Dermis microvascular lymphatic vessel endothelial cell (primary cell): Measurements from ENCODE around the gene BLOC1S4. TPM values are rescaled to one million over a fixed set of nuclear protein-coding genes. Genes with fewer than 3 reads are reported as not detected.
"Not testable (repeated sequence)": the region's sequence is repeated elsewhere in the genome, so short reads cannot be mapped to it uniquely, and the experiment has no call there.

ENCODE experiments used
- DNase-seq, 2 donors: peaks; one replicate each; pipeline versions ENCODE4 v3.0.0 to v3.0.0-alpha.2; 2010; ENCODE audit warnings: low read depth in 2 of 2
- total RNA-seq: library from RNA; depleted of rRNA; stranded (reverse); fragments of >200 nt; gene quantifications from 2 replicates; pipeline ENCODE4 v1.2.1, GENCODE V29; 2014

The BLOC1S4 gene
- total RNA-seq, 1 donor from 2014 or later, result 8.2 TPM

DNA sequence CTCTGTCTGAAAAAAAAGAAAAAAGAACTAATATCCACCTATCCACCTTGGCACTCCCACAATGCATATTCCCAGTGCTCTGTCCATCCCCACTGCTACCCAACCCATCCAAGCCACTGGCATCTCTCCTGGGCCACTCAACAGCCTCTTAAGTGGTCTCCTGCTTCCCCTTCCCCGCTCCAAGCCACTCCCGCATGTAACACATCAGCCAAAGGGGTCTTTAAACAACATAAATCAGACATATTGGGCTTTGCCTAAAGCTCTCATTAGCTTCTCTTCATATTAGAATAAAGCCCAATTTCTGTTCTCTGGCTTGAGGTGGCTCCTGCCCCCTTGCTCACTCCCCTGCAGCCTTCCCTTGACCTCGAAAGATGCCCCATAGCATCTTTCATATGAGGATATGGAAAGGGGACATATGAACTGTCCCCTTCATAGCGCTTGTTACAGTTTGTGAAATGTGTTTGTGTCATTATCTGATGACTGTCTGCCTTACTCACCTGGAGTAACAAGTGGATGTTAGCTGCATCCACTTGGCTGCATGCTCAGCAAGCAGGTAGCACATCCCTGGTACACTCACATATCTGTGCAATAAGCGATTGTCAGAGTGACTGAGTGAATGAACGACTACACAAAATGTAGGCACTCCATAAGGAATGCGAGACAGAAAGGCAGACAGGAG is 3.1 kb downstream of the BLOC1S4 start:
- no peak for DNase-seq

DNA sequence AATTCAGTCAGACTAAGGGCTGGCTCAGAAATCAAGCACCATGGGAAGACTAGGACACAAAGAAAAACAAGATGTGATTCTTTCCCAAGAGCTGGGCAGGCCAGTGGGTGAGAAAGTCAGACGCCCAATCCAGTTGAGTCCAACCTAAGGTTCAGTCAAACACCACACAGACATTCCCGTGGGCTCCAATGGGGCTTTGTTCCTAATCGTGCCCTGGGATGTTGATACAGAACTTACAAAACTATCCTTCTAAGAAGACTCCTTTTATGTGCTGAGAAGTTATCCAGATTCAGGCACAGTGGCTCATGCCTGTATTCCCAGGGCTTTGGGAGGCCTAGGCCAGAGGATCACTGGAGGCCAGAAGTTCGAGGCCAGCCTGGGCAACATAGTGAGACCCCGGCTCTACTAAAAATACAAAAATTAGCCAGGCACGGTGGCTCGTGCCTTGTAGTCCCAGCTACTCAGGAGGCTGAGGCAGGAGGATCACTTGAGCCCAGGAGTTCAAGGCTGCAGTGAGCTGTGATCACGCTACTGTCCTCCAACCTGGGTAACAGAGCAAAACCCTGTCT is 3.7 kb downstream of the BLOC1S4 start:
- DNase-seq, result no peak

DNA sequence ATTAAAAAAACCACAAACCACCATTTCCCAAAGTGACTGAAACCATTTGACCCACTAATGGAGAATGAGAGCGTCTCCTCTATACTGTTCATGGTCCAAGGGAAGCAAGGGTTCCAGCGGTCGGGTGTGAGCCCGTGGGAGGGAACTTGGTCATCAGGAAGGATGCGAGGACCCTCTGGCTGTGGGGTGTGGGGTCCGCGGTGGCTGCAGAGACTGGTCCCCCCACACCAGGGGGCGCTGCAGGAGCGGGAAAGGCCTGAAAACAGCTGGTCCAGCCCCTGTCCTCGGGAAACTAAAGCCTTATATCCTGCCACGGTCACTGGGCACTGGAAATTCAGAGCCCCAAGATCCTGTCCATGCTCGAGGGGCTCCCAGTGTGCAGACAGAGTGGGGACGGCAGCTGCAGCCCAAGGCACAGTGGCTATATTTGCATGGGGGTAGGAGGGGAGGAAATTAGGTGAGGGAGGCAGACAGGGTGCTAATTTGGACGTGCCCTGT is 4.3 kb downstream of the BLOC1S4 start:
- DNase-seq, result peak; percentile 37 to 70

DNA sequence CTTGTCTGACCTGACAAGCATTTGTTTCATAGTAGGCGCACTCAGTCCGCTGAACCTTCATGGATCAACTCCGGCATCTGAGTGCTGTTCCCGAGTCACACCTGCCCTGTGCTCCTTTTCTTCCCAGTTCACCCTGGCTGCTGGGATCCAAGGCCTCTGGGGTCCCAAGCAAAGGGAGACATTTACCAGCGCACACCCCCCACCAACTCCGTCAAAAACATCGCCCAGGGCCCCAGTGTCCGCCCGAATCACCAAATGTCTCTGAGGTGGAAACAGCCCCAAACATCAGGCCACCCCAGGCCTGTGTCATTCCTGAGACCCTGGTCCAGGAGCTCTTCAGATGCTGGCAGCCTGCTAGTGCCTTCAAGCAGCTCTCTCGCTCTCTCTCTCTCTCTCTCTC is 5.1 kb downstream of the BLOC1S4 start:
- DNase-seq, result no peak

DNA sequence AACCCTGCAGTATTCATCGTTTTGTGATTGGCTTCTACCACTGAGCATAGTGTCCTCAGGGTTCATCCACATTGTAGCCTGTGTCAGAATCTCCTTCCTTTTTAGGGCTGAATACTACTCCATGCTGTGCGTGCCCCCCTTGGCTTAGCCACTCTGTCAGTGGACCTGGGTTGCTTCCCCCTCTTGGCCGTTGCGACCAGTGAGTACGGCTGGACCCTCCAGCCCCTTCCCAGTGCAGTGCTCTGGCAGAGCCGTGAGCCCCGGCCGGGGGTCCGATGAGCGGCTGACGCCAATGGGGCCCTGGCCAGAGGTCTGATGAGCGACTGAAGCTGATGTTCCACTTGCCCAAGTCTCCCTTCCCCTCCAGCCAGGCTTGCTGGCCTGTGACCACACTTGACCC is 6.9 kb downstream of the BLOC1S4 start:
- no peak for DNase-seq

DNA sequence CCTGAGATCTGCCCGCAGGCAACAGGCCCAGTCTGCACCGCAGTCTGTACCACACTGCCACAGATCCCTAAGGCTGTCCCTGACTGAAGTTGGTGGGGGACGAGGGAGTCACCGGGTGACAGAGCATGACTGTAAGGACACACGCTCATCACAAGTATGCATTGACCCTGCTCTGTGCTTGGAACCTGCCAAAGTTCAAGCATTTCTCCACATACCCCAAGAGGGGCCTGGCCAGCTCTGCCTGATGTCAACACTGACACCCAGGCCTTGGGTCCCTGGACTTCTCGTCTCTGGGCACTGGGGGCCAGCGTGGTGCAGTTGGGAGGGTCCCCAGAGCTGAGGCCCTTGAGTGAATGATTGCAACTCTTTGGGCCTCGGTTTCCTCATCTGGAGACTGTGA is 7.9 kb downstream of the BLOC1S4 start:
- no peak for DNase-seq

DNA sequence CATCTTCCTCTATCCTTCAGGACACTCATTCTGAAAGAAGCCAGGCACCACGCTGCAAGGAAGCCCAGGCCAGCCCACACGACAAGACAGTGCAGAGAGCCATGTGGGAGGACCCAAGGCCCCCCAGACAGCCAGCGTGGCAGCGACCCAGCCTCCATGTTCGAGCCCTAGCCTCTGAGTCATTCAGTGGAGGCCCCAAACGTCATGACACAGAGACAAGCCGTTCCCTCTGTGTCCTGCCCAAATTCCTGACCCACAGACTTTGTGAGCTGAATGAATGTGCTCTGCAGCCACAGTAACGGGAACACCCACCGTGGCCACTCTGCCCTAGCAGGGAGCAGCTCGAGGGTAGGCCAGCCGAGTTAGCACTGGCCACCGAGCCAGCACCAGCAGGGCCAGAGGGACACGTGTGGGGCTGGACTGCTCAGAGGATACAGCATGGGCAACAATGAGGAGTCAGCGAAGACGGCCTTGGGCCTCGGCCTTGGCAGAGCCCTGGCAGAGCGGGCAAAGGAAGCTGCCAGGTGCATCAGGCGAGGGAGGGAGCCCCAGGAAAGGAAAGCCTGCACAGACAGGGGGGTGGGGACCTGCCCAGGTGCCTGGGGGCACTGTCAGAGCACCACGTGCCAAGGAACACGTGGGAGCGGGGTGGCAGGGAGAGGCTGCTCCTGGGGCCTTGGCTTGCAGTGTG is 8.6 kb downstream of the BLOC1S4 start:
- DNase-seq, result no peak

DNA sequence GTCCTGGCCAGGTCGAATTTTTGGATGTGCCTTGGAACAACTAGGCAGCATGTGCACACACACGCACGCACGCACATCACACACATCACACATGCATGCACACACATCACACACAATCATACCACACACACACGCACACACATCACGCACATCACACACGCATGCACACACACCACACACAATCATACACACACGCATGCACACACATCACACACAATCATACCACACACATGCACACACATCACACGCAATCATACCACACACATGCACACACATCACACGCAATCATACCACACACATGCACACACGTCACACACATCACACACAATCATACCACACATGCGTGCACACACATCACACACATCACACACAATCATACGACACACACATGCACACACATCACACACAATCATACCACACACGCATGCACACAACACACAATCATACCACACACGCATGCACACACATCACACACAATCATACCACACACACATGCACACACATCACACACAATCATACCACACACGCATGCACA is 9.5 kb downstream of the BLOC1S4 start:
- DNase-seq, result not testable (repeated sequence)

DNA sequence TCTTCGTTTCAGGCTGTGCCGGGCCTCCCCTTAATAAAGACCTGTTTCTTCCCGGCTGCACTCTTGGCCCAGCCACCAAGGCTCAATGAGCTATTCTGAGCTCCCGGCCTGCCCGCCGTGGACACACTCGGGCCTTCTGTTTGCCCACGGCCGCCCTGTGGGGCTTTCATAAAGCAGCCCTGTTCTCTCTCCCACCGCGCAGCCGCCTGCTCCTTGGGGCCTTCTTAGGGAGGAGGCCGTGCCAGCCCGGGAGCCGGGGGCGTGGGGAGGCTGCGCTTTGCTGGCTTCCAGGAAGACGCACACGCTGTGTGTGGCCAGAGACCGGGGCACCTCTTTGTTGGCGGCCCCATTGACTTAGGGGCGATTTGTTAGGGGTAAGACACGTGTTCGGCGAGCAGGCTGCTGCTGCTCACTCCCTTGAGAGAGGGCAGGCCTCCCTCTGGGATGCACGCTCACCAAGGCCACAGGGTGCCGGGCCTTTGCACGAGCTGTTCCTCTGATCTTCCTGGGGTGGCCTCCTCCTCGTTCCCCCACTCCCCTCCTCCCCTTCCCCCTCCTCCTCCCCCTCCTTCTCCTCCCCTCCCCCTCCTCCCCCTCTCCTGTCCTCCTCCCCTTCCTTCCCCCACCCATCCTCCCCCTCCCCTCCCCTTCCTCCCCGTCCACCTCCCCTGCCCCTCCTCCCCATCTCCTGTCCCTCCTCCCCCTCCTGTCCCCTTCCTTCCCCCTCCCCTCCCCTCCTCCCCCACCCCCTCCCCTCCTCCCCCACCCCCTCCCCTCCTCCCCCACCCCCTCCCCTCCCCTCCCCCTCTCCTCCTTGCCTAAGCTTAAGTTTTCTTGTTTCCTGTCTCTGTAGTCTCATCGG is 11.3 kb downstream of the BLOC1S4 start:
- DNase-seq, result no peak

DNA sequence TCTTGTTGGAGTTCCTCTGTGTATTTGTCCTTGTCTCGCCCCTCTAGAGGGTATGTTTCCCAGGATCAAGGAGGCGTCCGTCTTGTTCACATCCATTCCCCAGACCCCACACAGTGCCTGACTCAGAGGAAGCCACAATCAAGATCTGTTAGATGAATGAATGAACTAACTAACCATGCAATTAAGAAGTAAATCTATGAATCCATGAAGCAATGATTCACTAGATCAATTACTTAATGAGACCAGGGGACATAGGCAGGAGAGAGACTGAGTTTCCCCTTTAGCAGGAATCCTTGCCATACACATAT is 11.9 kb downstream of the BLOC1S4 start:
- no peak for DNase-seq

DNA sequence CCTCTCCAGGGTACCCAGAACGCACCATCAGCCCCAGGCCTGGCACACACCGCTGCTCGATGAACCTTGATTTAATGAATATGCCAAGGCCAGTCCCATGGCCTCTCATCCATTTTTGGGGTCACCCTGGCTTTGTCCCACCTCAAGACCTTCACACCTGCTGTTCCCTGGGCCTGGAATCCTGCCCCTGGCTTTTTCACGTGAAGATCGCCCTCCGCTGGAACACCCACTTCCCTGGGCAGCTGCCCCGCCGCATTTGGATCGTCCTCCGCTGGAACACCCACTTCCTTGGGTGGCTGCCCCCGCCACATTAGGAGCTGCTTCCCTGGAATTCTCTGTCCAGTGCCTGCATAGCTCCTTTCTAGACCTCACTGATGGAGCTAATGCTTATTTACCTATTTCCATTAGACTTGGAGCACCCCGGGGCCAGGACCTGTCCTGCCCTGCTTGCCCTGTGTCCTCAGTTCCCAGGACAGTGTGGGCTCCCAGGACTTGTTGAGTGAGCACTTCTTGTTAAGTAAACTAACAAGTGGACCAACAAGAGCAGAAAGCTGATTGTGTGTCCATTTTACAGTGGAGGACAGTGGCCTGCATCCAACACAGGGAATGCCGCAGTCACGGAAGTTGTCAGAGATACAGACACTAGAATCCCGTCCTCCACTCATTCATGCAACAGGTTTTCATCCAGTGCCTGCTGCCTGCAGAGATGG is 12.5 kb downstream of the BLOC1S4 start:
- DNase-seq, result no peak

DNA sequence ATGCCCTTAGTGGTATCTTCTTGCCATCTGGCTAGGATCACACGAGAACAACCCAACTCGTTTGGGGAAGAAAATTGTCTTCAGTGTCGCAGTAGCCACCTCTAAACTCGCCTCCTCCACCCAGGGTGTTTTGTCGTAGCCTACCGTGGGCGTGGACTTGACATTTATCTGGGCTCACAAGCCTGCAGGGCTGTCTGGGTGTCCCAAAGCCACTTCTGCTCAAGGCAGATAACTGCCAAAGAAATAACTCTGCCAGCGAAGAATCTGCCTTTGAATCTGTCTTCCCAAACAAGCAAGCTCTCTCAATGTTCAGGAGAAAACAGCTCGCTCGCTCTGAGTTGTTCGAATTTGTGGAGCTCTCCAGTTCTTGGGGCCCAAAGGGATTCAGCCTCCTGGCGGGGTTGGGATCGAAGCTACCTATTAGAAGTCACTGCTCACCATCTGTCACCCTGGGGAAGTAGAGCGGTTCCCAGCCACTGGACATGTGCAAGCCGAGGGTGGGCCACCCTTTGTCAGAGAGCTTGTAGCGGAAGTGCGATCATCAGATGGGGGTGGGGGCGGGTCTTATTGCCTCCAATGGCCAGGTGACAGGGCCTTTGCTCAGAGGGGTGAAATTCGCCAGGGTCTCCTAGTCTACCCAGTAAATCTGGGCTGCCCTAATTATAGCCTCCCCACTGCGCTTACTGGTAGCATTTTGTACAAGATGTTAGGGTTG is 14.8 kb downstream of the BLOC1S4 start:
- DNase-seq, result no peak

DNA sequence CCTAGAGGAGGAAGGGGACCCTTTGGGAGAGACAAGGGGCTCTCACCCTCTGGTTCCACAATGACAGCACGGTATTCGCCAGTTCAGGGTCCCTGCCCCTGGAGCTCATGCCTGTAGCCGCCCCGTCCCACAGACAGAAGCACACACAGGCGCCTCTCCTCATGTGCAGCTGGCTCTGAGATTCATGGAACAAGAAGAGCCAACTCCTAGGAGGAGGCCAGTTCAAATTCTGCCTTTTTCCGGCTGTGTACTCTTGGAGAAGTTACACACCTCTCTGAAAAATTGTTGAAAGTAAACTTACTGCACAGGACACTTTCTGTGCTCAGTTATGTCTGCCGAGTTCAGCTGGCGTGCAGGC is 15.3 kb downstream of the BLOC1S4 start:
- no peak for DNase-seq

DNA sequence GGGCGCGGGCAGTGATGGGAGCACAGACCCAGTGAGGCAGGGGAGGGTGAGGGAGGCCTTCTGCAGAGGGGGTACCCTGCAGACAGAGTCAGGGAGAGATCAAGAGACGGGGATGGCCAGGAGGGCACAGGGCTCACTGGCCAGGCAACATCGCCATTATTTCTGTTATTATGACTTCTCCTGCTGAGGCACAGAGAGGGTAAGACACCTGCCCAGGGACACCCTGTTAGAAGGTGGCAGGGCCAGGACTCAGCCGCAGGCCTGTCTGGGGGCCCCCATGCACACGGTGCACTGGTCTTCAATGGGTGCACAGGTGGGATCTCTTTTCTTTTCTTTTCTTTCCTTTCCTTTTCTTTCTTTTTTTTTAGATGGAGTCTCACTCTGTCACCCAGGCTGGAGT is 15.8 kb downstream of the BLOC1S4 start:
- no peak for DNase-seq

DNA sequence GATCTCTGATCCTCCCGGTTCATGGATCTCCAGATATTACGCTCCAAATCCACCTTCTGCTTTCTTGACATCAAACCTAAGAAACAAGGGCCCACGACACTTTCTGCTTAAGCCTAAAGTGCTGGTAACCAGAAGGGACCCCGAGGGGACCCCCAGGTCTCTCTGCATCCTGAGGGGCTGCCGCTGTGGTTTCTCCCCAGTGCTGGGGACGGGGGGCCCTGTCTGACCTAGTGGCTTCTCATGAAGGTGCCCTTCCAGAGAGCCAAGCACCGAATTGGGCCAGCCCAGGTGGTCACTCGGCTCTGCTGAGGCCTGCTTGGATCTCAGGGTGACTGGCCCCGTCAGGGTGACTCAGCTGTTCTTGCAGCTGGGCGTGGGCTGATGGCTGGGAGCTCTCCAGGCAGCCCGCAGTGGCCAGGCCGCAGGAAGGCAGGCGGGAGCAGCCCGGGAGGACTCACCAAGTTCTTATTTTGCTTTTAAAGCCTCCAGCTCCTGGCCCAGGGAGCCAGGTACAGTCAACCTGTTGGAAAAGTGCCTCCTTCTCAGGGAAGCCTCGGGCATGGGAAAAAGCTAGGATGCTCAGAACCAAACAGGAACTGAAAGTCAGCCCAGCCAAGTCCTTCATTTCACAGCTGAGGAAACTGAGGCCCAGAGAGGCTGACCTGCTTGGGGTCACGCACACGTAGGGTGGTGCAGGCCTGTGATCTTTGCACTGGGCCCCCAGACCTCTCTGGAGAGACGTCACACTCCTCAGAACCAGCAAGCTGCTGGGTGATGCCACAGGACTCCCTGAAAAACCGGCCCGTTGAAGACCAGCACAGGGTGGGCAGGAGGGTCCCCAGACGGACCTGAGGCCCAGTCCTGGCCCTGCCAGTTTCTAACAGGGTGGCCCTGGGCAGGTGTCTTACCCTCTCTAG is 16.7 kb downstream of the BLOC1S4 start:
- peak in 1 of 2 donors; percentile 65 for DNase-seq

DNA sequence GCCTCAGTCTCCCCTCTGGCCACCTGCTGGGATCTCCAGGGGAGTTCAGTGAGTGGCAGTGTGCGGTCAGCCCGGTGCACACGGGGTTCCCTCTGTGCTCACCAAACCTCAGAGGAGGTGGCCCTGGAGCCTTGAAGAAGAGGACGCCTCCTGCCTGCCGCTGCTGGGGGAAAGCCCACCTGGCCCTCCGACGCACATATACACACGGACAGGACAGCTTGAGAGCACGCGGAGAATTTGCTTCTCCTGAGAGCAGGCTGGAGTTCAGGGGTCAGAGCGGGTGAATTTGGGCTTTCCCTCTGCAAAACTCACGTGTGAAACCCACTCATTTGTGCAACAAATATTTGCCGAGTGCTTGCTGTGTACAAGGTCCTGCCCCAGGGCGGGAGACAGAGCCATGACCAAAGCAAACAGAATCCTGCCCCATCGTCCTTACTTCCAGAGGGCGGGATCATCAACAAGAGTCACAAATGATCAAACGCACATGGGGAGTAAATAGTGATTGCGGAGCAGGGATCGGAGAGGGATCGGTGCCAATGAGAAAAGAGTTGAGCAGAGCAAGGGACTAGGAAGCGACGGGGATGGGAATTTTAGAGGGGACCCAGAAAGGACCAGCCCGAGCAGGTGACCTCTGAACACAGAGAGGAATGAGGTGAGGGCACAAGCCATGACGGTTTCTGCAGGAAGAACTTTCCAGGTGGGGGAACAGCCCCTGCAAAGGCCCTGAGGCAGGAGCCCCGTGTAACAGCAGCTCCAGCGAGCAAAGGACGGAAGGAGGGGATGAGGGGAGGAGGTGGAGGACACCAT is 17.6 kb downstream of the BLOC1S4 start:
- no peak for DNase-seq

DNA sequence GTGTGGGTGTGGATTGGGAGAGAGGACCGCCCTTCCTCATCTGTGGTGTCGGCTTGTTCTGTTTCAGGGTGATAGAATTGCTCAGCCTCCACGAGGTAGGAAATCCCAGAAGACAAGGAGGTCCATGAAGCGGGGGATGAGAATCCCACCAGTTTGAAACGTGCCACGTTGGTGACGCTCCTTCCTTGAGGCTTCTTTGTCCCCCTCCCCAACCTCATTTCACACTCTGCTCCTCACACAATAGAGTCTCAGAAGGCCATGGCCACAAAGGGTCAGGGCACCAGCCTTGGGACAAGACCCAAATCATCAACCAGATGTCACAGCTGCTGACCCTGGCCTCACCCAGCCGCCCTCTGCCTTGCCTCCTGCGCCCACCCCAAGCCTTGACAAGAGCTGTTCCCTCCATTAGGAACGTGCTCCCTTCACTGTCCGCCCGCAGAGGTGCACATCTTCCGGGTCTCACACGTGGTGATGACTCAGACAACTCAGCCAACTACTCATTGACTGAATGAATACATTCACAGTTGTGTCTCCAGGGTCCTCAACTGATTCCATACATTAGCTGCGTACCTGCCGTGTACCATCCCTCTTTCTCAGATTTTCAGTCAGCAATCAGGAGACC is 18.3 kb downstream of the BLOC1S4 start:
- DNase-seq, result no peak

DNA sequence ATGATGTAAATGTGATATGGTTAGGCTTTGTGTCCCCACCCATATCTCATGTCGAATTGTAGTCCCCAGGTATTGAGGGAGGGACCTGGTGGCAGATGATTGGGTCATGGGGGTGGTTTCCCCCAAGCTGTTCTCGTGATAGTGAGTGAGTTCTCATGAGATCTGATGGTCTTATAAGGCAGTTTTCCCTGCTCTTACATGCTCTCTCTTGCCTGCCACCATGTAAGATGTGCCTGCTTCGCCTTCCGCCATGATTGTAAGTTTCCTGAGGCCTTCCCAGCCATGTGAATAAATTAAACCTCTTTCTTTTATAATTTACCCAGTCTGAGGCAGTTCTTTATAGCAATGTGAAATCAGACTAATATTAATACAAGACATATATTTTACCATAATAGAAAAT is 23.9 kb downstream of the BLOC1S4 start:
- no peak for DNase-seq
